Mesothelial cell of epicardium (in vitro differentiated cells): Measurements from ENCODE around the gene FAM184A. TPM values are rescaled to one million over a fixed set of nuclear protein-coding genes. Genes with fewer than 3 reads are reported as not detected.

Source experiments
- DNase-seq, 2 experiments: peaks; one replicate each; pipeline ENCODE4 v3.0.0; 2021; ENCODE audit warnings: low spot score in 2 of 2; ENCODE audit not compliant: unreplicated experiment in 2 of 2
- H3K27ac Mint-ChIP-seq: 2 replicates; pipeline ENCODE4 v1.8.0; 2021; ENCODE audit warnings: mixed read lengths
- H3K27me3 Mint-ChIP-seq: 2 replicates; pipeline ENCODE4 v1.8.0; 2021; ENCODE audit warnings: low read depth, mixed read lengths
- H3K36me3 Mint-ChIP-seq: 2 replicates; pipeline ENCODE4 v1.8.0; 2021; ENCODE audit warnings: mixed read lengths
- H3K4me1 Mint-ChIP-seq: 2 replicates; pipeline ENCODE4 v1.8.0; 2021; ENCODE audit warnings: mixed read lengths
- H3K4me3 Mint-ChIP-seq: 2 replicates; pipeline ENCODE4 v1.8.0; 2021; ENCODE audit warnings: mild to moderate bottlenecking, moderate library complexity, mixed read lengths
- H3K9me3 Mint-ChIP-seq: 2 replicates; pipeline ENCODE4 v1.8.0; 2021; ENCODE audit warnings: mixed read lengths
- CTCF ChIP-seq: fragments of 200-600 bp; sonication (generic); IDR thresholded peaks from one replicate; pipeline ENCODE4 v1.5.0; 2021; ENCODE audit warnings: antibody characterized with exemption; ENCODE audit not compliant: unreplicated experiment
- microRNA-seq: library from miRNA; unstranded; fragments of <30 nt; microRNA quantifications from one replicate; pipeline ENCODE4 v1.2.0, GENCODE V29; 2021; ENCODE audit warnings: inconsistent platforms, mixed read lengths
- total RNA-seq: library from RNA; stranded (reverse); gene quantifications from 3 replicates; pipeline ENCODE4 v1.2.1, GENCODE V29; 2021

The FAM184A gene
- total RNA-seq, 1 donor from 2014 or later: 4.1 TPM

DNA sequence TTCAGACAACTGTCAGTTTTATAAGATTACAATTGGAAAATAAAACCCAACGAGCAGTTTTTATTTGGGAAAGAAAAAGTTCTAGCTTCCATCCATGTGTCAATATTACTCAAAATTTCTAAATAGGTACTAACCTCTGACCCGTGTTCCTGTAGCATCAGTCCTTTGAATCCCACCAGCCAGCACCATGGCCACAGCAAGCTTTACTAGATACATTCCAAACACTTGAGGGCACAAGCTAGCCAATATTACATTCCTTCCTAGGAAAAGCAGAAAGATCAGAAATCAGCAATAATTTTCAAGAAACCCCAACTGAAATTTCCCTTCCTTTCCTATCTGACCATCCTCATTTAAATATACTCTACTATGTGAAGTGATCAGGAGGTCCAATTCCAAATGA lies 165.3 kb downstream of the FAM184A start:
- TF ChIP-seq CTCF: no peak
- Mint-ChIP-seq H3K9me3 (no peaks in the 10 kb centered on the region), H3K36me3 (peaks cover 39% of the 10 kb centered on the region), H3K27me3 (no peaks in the 10 kb centered on the region), H3K4me3 (no peak overlapping the region), H3K27ac (peak overlapping the region; percentile 31), H3K4me1 (no peaks in the 10 kb centered on the region)
- DNase-seq: no peak

GRCh38 chr6:118912646-118913045 lies 165.8 kb downstream of the FAM184A start:
- Mint-ChIP-seq H3K9me3 (no peaks in the 10 kb centered on the region), H3K36me3 (peaks cover 42% of the 10 kb centered on the region), H3K4me1 (no peaks in the 10 kb centered on the region), H3K4me3 (no peak overlapping the region), H3K27ac (peak overlapping the region; percentile 34), H3K27me3 (no peaks in the 10 kb centered on the region)
- no peak for TF ChIP-seq CTCF
- DNase-seq: no peak

Small RNAs within 50 kb of the gene (microRNA-seq; reads per million reads assigned to microRNA genes)
- gene MIR548B: 1.5 reads per million

Other genes with a start within 250 kb of the FAM184A start
- 22.9 to 28.7 TPM (median 26.4 TPM) in 3 replicates for gene ASF1A, start 184.5 kb downstream of the FAM184A start, total RNA-seq
- gene MCM9, start 143.5 kb downstream of the FAM184A start, total RNA-seq: 17.6 to 21.7 TPM (median 19.4 TPM) in 3 replicates